Heart right ventricle (tissue), 16 donors: ENCODE measurements around the gene ABCA13. TPM values are rescaled to one million over a fixed set of nuclear protein-coding genes. Genes with fewer than 3 reads are reported as not detected.

Experiments
- ATAC-seq, 8 donors: fragments of 200-7000 bp; cut with Tn5 transposase; one replicate each; pipeline ENCODE4 v1.9.1; 2020; ENCODE audit warnings: mild to moderate bottlenecking in 8 of 8, moderate library complexity in 8 of 8, moderate number of reproducible peaks in 1 of 8
- DNase-seq, 2 donors: peaks; one replicate each; pipeline ENCODE4 v3.0.0-alpha.2; 2020
- H3K27ac ChIP-seq, 10 donors: fragments of 200-600 bp; sonication (generic) in 2 of 10; one replicate each; pipeline versions ENCODE4 v1.5.0 to v1.8.0; 2020 to 2022; ENCODE audit warnings: mild to moderate bottlenecking in 3 of 10
- H3K27me3 ChIP-seq, 7 donors: fragments of 200-600 bp; one replicate each; pipeline ENCODE4 v1.8.0; 2021 to 2022; ENCODE audit warnings: mild to moderate bottlenecking in 2 of 7
- H3K36me3 ChIP-seq, 9 donors: fragments of 200-600 bp; sonication (generic) in 1 of 9; one replicate each; pipeline versions ENCODE4 v1.5.0 to v1.8.0; 2020 to 2022; ENCODE audit warnings: mild to moderate bottlenecking in 2 of 9
- H3K4me1 ChIP-seq, 9 donors: fragments of 200-600 bp; sonication (generic) in 1 of 9; one replicate each; pipeline versions ENCODE4 v1.5.0 to v1.8.0; 2020 to 2022; ENCODE audit warnings: mild to moderate bottlenecking in 4 of 9
- H3K4me3 ChIP-seq, 10 donors: fragments of 200-600 bp; sonication (generic) in 2 of 10; one replicate each; pipeline versions ENCODE4 v1.5.0 to v1.8.0; 2020 to 2022; ENCODE audit warnings: mild to moderate bottlenecking in 7 of 10, moderate library complexity in 2 of 10
- H3K9me3 ChIP-seq, 11 donors: fragments of 200-600 bp in 10 of 11; sonication (generic) in 2 of 11; one replicate each; pipeline versions ENCODE4 v1.5.0 to v1.8.0; 2013 to 2022; ENCODE audit warnings: mild to moderate bottlenecking in 2 of 11, control low read depth in 1 of 11, moderate library complexity in 1 of 11
- CTCF ChIP-seq, 9 donors: fragments of 200-600 bp; sonication (generic) in 2 of 9; IDR thresholded peaks; one replicate each; pipeline versions ENCODE4 v1.5.0 to v1.8.0; 2021 to 2022; ENCODE audit warnings: antibody characterized with exemption in 9 of 9, mild to moderate bottlenecking in 5 of 9, moderate library complexity in 1 of 9
- whole genome bisulfite sequencing, 2 donors: extraction: QIAGEN DNeasy Blood & Tissue Kit; methylation state at CpG; one replicate each; pipeline ENCODE4 v1.1.7; 2013; ENCODE audit warnings: inconsistent platforms in 1 of 2; 5-methylcytosine and 5-hydroxymethylcytosine counted together
- intact Hi-C, 10 donors: fragments of 100-400 bp; cut with DNase I; formaldehyde crosslinking; loops; one replicate each; pipeline versions ENCODE4 v1.11.1 to v1.14.2; 2022
- polyA plus RNA-seq, 2 donors: library from polyadenylated mRNA; stranded (reverse); fragments of 200-250 nt; gene quantifications; one replicate each; pipeline ENCODE4 v1.2.3, GENCODE V29; 2013
- total RNA-seq, 10 donors: library from RNA; stranded (reverse); fragmentation: NEBNext Ultra II Directional in 3 of 10; extraction: Animal tissue kit (Norgen Biotek cat#: 25700) in 3 of 10; gene quantifications; one replicate each; pipeline versions ENCODE4 v1.2.1 to v1.2.4, GENCODE V29; 2021 to 2023
- donor health status: Arrhythmogenic right ventricular cardiomyopathy.
- donor health status: ischemic (EF 13 %, LVEDD 7.1; RV severe dilation, severe dysfunction).
- donor health status: healthy with polysubstance abuse.
- donor health status: DM: no; HTN: yes; CAD: no.
- donor health status: DM: no; HTN: no; CAD: no.
- donor health status: ischemic (EF 25% LVEDD 6.9; RV normal size, moderate dysfunction).
- donor health status: ischemic (EF 25% LVEDD 5.7; RV mildly dilated, moderate dysfunction).
- donor health status: healthy.
- donor health status: DM: yes; HTN: yes; CAD: no.
- donor health status: Ischemic cardiomyopathy.
- donor health status: ischemic (EF 35%, LVEDD 5.7; RV mildly dilated, moderate dysfunction).
- donor health status: nonischemic (EF 11% LVEDD 7.7; RV severe dilation, severe dysfunction).
- donor health status: DM: yes; HTN: yes; CAD: no.
- donor health status: PGD.
- donor health status: ischemic (EF 29% LVEDD 5.4; RV normal size, mild dysfunction).
- donor health status: nonischemic (EF 23%, LVEDD 6.1; RV moderate dilation, normal function).

Gene ABCA13
- total and polyA plus RNA-seq, 12 donors = 0.01 to 0.37 (median 0.06) TPM; not detected in 1

- intact Hi-C loops = no loop called here
- no peak overlapping the region for H3K4me3 ChIP-seq
- no peaks in the 10 kb centered on the region for H3K36me3 ChIP-seq
- H3K27me3 ChIP-seq = no peaks in the 10 kb centered on the region
- TF ChIP-seq CTCF (IDR thresholded peaks at IDR 0.05) = no peak
- no peak overlapping the region for H3K27ac ChIP-seq
- WGBS, 2 donors = 75 to 82% methylated on average over 3 of the region's 3 CpGs
- DNase-seq = no peak
- H3K4me1 ChIP-seq = no peaks in the 10 kb centered on the region
- H3K9me3 ChIP-seq = no peaks in the 10 kb centered on the region
- ATAC-seq = no peak
Observed at GRCh38 chr7:48316768-48317167, 145.5 kb downstream of the ABCA13 start.

- Histone ChIP-seq H3K36me3 (no peaks in the 10 kb centered on the region), H3K4me1 (no peaks in the 10 kb centered on the region), H3K9me3 (no peaks in the 10 kb centered on the region), H3K4me3 (no peak overlapping the region), H3K27me3 (no peaks in the 10 kb centered on the region), H3K27ac (no peak overlapping the region)
- no peak for TF ChIP-seq CTCF (IDR thresholded peaks at IDR 0.05)
- 69 to 73% methylated on average over 3 of the region's 3 CpGs for whole genome bisulfite sequencing, 2 donors
- intact Hi-C loops = no loop called here
- no peak for DNase-seq
- no peak for ATAC-seq
Observed at GRCh38 chr7:48317360-48317759, 146.1 kb downstream of the ABCA13 start.

DNA sequence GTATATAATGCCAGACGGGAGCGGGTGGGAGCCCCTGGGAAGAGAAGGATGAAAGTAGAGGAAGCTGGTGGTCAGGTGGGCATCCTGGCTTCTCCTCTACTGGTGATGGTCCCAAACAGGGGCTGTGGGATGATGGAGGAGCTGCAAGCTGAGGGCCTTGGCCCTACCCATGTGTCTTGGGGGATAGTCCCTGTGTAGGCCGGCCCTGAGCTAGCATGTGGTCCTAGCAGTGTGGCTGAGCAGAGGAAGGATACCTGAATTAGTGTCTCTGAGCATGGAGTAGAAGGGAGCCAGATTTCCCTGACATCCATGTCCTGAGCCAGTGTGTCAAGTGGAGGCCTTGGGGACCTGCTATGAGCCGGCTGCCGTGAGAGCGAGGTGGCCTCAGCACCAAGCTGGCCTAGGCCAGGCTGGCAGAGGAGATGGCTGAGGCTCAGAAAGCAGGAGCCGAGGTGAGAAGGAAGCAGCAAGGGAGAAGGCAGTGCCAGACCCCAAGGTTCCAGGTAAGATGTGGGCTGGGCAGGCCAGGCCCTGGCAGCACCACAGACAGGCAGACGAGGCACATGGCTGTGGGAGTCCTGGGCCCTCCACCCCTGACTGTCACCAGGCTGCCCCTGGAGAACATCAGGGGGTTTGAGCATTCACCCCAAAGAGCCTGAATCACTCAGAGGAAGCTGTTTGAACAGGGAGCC, 150.2 kb downstream of the ABCA13 start:
- ATAC-seq (no peak), DNase-seq (no peak)
- Histone ChIP-seq H3K4me3 (no peak overlapping the region), H3K4me1 (no peaks in the 10 kb centered on the region), H3K27ac (no peak overlapping the region), H3K9me3 (peaks cover 0 to 25% (median 9%) of the 10 kb centered on the region in 11 donors), H3K27me3 (no peaks in the 10 kb centered on the region), H3K36me3 (no peaks in the 10 kb centered on the region)
- intact Hi-C loops = no loop called here
- 86 to 88% methylated on average over 8 of the region's 8 CpGs for WGBS, 2 donors
- TF ChIP-seq CTCF (IDR thresholded peaks at IDR 0.05) = no peak

- no peak for ATAC-seq
- Histone ChIP-seq H3K27ac (no peak overlapping the region), H3K27me3 (no peaks in the 10 kb centered on the region), H3K4me1 (no peaks in the 10 kb centered on the region), H3K9me3 (peaks cover 0 to 1% (median 0%) of the 10 kb centered on the region in 11 donors), H3K4me3 (no peak overlapping the region), H3K36me3 (no peaks in the 10 kb centered on the region)
- DNase-seq = no peak
- intact Hi-C loops = no loop called here
- 51% methylated on average over 5 of the region's 5 CpGs for WGBS, 2 donors
- TF ChIP-seq CTCF (IDR thresholded peaks at IDR 0.05) = peak in 7 of 9 donors; percentile 31 to 56 (median 35)
Observed at GRCh38 chr7:48337012-48337621, 165.9 kb downstream of the ABCA13 start.
